Stimulated activated CD8-positive, alpha-beta memory T cell treated with anti-CD3 and anti-CD28 coated beads, Interleukin-15, amount 100 ng/mL, for 1 hour (primary cell): Measurements from ENCODE around the gene IL20RA.
"Not testable (repeated sequence)": the region's sequence is repeated elsewhere in the genome, so short reads cannot be mapped to it uniquely, and the experiment has no call there.

Experiments
- DNase-seq: peaks from one replicate; pipeline ENCODE4 v3.0.0-alpha.2; 2020; ENCODE audit warnings: low read depth

IL20RA gene

GRCh38 chr6:136969930-136970329, 74.8 kb downstream of the IL20RA start:
- DNase-seq: no peak

- DNase-seq: no peak
These were observed 75.3 kb downstream of the IL20RA start for GRCh38 chr6:136969433-136969832.

GRCh38 chr6:136968837-136969236, 75.9 kb downstream of the IL20RA start:
- DNase-seq: no peak

DNA sequence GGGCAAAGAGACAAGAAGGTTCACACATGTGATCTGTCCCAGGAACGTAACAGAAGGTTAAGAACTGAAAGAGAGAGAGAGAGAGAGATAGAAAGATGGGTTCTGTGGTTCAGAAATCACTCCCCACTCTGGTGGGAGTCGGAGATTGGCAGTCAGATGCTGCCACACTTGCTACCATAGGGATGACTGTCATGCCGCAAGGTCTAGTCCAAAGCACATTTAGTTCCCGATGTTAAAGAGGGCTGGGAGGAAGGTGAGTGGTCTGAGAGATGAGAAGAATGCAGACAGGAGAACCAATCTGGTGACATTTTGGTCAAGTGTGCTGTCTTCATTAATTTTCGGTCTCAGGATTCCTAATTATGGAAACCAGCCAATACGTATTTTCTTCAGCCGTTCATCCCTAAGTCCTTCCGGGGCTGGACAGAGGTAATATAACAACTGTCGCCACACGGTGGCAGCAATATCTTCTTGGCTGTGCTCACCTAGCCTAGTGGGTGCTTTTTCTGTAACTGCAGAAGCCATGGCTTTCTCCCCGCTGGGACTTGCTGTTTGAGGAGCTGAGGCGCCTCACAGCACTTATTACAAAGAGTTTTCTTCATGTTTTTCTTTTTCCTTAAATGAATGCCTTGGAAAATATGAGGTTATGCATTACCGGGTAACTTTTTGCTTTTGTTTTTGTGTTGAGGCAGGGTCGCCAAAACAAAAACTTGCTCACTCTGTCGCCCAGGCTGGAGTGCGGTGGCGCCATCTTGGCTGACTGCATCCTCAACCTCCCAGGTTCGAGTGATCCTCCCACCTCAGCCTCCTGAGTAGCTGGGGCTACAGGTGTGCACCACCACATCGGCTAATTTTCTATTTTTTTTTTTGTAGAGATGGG, 76.7 kb downstream of the IL20RA start:
- peak; percentile 22 for DNase-seq

DNA sequence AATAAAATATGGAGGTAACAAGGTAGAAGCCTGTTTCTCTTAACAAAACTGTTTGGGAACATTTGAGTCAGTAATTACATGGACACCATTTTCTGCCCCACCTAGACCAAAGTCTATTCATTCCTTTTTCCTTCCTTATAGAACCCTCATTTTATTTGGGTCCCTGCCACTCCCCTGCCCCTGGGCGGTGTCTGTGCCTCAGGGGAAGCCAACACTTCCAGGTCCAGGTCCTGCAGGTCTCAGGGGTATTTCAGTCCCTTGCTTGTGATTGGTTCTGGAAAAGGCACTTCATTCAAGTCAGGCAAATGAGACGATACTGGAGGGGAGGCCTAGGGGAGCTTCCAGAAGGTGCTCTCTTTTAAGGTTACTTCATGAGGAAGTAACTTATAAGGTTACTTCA, 80.4 kb downstream of the IL20RA start:
- no peak for DNase-seq

GRCh38 chr6:136963259-136963658, 81.5 kb downstream of the IL20RA start:
- DNase-seq: no peak

DNA sequence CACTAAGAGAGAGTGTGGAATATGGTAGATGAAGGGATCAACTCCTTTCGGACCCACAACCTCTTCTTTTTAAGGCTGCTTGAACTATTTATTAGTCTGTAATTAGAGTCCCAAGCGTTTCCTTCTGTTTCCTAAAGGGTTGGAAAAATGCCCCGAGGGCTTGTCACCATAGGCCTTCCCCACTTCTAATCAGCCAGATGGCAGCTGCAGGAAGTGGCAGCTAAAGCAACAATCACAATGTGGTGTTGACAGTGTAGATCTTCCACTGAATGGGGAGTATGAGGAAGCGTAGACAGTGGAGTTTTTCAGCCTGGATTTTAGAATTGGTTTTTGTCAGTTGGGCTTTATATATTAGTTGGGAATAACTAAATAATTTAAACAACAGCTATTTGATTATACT, 82.1 kb downstream of the IL20RA start:
- no peak for DNase-seq

GRCh38 chr6:136961848-136962247, 82.9 kb downstream of the IL20RA start:
- DNase-seq: no peak

DNA sequence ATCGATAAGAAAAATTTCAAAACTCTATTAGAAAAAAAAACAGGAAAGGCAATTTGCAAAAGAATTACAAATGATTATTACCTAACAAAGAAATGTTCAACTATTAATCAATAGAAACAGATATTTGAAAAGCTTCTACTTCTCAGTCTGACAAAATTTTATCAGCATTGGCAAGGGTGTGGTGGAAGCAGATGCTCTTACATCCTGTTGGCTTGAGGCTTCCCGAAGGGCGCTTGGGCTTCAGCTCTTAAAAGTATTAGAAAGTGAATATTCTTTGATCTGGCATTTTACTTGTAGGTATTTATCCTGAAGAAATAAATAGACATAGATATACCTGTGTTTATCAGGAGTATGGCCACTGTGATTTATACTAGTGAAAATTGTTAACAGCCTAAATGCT, 84.0 kb downstream of the IL20RA start:
- no peak for DNase-seq

DNA sequence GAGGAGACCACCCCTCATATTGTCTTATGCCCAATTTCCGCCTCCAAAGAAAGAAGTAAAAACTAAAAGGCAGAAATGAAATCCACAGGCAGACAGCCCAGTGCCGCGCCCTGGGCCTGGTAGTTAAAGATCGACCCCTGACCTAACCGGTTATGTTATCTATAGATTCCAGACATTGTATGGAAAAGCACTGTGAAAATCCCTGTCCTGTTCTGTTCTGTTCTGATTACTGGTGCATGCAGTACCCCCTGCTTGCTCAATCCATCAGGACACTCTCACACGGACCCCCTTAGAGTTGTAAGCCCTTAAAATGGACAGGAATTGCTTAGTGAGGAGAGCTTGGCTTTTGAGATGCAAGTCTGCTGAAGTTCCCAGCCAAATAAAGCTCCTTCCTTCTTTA, 84.8 kb downstream of the IL20RA start:
- not testable (repeated sequence) for DNase-seq

GRCh38 chr6:136959471-136959891, 85.3 kb downstream of the IL20RA start:
- DNase-seq: no peak

DNA sequence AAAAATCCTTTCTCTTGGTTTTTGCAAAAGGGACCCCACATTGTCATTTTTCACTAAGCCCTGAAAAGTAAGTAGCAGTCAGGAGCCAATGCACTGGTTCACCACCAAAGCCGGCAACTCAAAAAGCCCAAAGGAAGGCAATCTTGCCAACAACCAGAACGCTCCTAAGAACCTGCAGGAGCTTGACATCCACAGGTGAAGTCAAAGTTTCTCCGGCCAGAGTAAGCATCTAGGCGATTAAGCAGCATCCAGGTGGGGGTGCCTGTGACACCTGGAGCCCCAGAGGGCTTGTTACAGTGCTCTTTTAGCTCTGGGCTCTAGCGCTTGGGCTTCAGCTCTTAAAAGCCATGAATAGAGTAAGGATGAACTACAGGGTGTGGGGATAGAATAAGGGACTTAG, 86.6 kb downstream of the IL20RA start:
- DNase-seq: no peak

DNA sequence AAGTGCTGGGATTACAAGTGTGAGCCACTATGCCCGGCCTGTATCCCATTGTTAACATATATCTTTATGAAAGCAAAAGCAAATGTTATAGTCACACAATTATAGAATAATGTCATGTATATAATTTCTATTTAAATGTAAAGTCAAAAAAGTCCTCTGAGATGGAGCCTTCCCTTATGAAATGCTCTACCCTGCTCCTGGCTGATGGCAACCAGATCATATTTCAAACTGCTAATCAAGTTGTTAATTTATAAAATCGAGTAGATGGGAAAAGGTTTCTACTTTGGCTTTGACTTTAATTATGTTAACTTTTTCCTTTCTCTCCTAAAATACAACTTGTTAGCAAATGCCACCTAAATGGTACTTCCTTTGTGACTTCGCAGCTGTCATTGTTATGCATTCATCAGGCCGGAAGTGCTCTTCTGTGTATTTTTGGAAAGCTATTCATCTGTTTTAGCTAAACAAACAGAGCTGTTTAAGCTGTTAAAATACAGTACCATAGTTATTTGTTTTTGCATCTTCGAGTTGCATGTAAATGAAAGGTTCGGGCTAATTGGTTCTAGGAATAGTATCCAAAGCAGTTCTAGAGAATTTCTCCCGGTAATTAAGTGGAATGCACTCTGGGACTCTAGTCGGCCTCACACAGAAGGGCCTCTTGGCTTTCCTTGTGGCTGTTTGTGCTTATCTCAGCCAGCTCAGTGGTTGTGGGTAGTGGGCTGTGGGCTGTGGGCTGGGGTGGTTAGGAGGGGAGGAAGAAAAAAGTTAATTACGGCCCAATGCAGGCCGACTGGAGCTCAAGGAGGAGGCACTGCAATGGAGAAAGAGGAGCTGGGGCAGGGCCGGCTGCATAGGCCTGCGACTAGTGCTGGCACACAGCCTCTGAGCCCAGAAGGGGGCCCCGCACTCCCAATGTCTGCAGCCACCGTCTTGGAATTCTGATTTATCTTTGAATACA, 87.9 kb downstream of the IL20RA start:
- no peak for DNase-seq

- DNase-seq: no peak
These were observed 89.6 kb downstream of the IL20RA start for GRCh38 chr6:136955123-136955522.

- no peak for DNase-seq
These were observed 92.0 kb downstream of the IL20RA start for GRCh38 chr6:136952714-136953260.

DNA sequence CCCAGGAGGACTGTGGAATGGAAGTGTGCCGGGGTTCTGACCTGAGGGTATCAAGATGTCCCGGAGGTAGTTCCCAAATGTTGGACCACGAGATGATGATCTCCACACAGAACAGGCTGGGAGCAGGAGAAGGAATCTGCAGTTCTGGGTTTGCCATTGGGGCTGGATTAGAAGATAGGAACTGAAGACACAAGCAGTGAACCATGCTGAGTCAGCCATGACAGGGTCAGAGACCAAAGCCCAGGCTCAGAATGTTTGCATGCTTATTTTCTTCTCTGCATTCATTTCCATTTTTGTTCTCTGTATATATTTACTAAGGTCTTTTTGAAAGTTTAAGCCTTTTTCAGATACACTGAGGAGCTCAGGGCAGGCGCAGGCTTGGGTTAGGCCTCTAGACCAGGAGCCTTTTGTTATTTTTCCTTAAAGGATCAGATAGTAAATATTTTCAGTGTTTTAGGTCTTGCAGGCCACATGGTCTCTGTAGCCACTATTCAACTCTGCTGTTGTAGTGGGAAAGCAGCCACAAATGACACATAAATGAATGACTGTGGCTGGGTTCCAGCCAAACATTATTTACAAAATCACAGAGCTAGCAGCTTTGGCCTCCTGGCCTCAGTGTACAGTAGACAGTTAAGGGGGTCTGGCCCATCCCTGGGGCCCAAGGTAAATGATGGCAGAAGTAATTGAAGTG, 94.2 kb downstream of the IL20RA start:
- DNase-seq: no peak
